A673 (cell line): ENCODE data around the gene DND1.

ENCODE experiments used
- CTCF ChIP-seq: fragments of 300-800, 200-600 bp; sonication (generic); conservative IDR thresholded peaks from 2 replicates; pipeline ENCODE4 v1.5.1; 2017; ENCODE audit warnings: low read depth, mild to moderate bottlenecking, antibody characterized with exemption, low read length, moderate library complexity, mixed read lengths
- EZH2 ChIP-seq: fragments of 200-600 bp; sonication (generic); IDR thresholded peaks from 2 replicates; pipeline ENCODE4 v1.6.1; 2017; ENCODE audit warnings: borderline replicate concordance, low read depth, mild to moderate bottlenecking, mixed read lengths, antibody characterized with exemption, low read length; ENCODE audit not compliant: poor library complexity, severe bottlenecking

GRCh38 chr5:140627972-140628371, 45.4 kb downstream of the DND1 start:
- no peak for TF ChIP-seq CTCF
- TF ChIP-seq EZH2, result no peak
